Measurements from ENCODE around the gene RNF180. TPM values are rescaled to one million over a fixed set of nuclear protein-coding genes. Genes with fewer than 3 reads are reported as not detected.

The RNF180 gene
- total and polyA plus RNA-seq, 8 donors = 9.7 to 14.6 (median 12.2) TPM

DNA sequence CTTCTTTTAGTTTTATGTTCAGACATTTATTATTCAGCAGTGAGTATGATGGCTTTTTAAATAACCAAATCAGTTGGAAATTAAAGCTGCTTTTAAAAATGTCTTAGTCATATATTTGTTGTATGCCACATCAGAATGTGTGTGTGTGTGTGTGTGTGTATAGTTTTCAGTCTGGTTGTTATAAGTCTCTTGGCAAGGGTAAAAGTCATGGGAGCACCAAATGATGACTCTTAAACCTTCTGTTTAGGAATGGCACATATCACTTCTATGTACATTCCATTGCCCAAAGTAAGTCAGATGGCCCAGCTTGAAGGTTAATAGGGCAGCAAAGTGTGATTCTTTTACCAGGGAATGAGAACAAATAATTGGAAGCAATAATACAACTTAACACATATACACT, 135.9 kb downstream of the RNF180 start:
- intact Hi-C loops (cut with DNase I) = no loop called here

GRCh38 chr5:64308135-64308534, 142.5 kb downstream of the RNF180 start:
- no peak for TF ChIP-seq CTCF (IDR thresholded peaks at IDR 0.05)
- Histone ChIP-seq H3K27me3 (no peaks in the 10 kb centered on the region), H3K36me3 (no peaks in the 10 kb centered on the region), H3K4me1 (no peaks in the 10 kb centered on the region), H3K27ac (no peak overlapping the region), H3K9me3 (no peaks in the 10 kb centered on the region), H3K4me3 (no peak overlapping the region)
- intact Hi-C loops (cut with DNase I) = no loop called here
- no peak for ATAC-seq
- DNase-seq = no peak

More for the DNA sequence above, 135.9 kb downstream of the RNF180 start:
- Histone ChIP-seq H3K27me3 (no peaks in the 10 kb centered on the region), H3K9me3 (peaks cover 0 to 3% of the 10 kb centered on the region in 2 donors), H3K36me3 (no peaks in the 10 kb centered on the region), H3K4me1 (no peaks in the 10 kb centered on the region), H3K4me3 (no peak overlapping the region), H3K27ac (no peak overlapping the region)
- ATAC-seq (no peak), DNase-seq (no peak)
- no peak for TF ChIP-seq CTCF (IDR thresholded peaks at IDR 0.05)

GRCh38 chr5:64312491-64312890, 146.8 kb downstream of the RNF180 start:
- Histone ChIP-seq H3K36me3 (no peaks in the 10 kb centered on the region), H3K9me3 (no peaks in the 10 kb centered on the region), H3K27ac (no peak overlapping the region), H3K4me3 (no peak overlapping the region), H3K4me1 (no peaks in the 10 kb centered on the region), H3K27me3 (no peaks in the 10 kb centered on the region)
- intact Hi-C loops (cut with DNase I) = no loop called here
- DNase-seq (no peak), ATAC-seq (no peak)
- TF ChIP-seq CTCF (IDR thresholded peaks at IDR 0.05) = no peak

GRCh38 chr5:64315778-64316177, 150.1 kb downstream of the RNF180 start:
- no peaks in the 10 kb centered on the region for H3K9me3 ChIP-seq
- no peaks in the 10 kb centered on the region for H3K4me1 ChIP-seq
- H3K27ac ChIP-seq = no peak overlapping the region
- TF ChIP-seq CTCF (IDR thresholded peaks at IDR 0.05) = no peak
- H3K36me3 ChIP-seq = no peaks in the 10 kb centered on the region
- ATAC-seq = no peak
- intact Hi-C loops (cut with DNase I) = no loop called here
- DNase-seq = no peak
- H3K4me3 ChIP-seq = no peak overlapping the region
- H3K27me3 ChIP-seq = no peaks in the 10 kb centered on the region

GRCh38 chr5:64318175-64318574, 152.5 kb downstream of the RNF180 start:
- no peaks in the 10 kb centered on the region for H3K27me3 ChIP-seq
- H3K9me3 ChIP-seq = no peaks in the 10 kb centered on the region
- TF ChIP-seq CTCF (IDR thresholded peaks at IDR 0.05) = no peak
- intact Hi-C loops (cut with DNase I) = no loop called here
- no peak overlapping the region for H3K4me3 ChIP-seq
- no peaks in the 10 kb centered on the region for H3K4me1 ChIP-seq
- no peaks in the 10 kb centered on the region for H3K36me3 ChIP-seq
- DNase-seq = no peak
- no peak for ATAC-seq
- no peak overlapping the region for H3K27ac ChIP-seq

Measured in left lung (tissue), 10 donors.